Activated CD8-positive, alpha-beta T cell treated with anti-CD3 and anti-CD28 coated beads for 36 hours (primary cell): ENCODE results near the gene FOXE3. TPM values are rescaled to one million over a fixed set of nuclear protein-coding genes. Genes with fewer than 3 reads are reported as not detected.

ENCODE experiments used
- ATAC-seq: fragments of 200-7000 bp; cut with Tn5 transposase; one replicate; pipeline ENCODE4 v1.10.0; 2021; ENCODE audit warnings: mild to moderate bottlenecking, moderate library complexity
- CTCF ChIA-PET: fragments of 350-600 bp; sonication (Branson Sonifier 250); formaldehyde crosslinking; loops from one replicate; lab custom pipeline; 2021; ENCODE audit warnings: antibody characterized with exemption; lab: Charles Lee
- POLR2A ChIA-PET: fragments of 350-600 bp; sonication (Branson Sonifier 250); formaldehyde crosslinking; loops from one replicate; lab custom pipeline; 2021; ENCODE audit warnings: antibody characterized with exemption; lab: Charles Lee
- DNase-seq: peaks from one replicate; pipeline ENCODE4 v3.0.0-alpha.2; 2020
- H3K27ac Mint-ChIP-seq: one replicate; pipeline ENCODE4 v1.8.0; 2021; ENCODE audit warnings: mild to moderate bottlenecking, mixed read lengths
- H3K27me3 Mint-ChIP-seq: one replicate; pipeline ENCODE4 v1.8.0; 2021; ENCODE audit warnings: mixed read lengths
- H3K36me3 Mint-ChIP-seq: one replicate; pipeline ENCODE4 v1.8.0; 2021; ENCODE audit warnings: low read depth, mixed read lengths
- H3K4me1 Mint-ChIP-seq: one replicate; pipeline ENCODE4 v1.8.0; 2021; ENCODE audit warnings: low read depth, mixed read lengths
- H3K4me3 Mint-ChIP-seq: one replicate; pipeline ENCODE4 v1.8.0; 2021; ENCODE audit warnings: mild to moderate bottlenecking, moderate library complexity, mixed read lengths
- H3K9me3 Mint-ChIP-seq: one replicate; pipeline ENCODE4 v1.8.0; 2021; ENCODE audit warnings: mixed read lengths
- intact Hi-C: fragments of 100-400 bp; cut with micrococcal nuclease; formaldehyde crosslinking; loops from one replicate; pipeline ENCODE4 v1.10.0; 2022
- total RNA-seq, 2 experiments: library from RNA; stranded (reverse); gene quantifications; one replicate each; pipeline ENCODE4 v1.2.3, GENCODE V29; 2021
- TF ChIP-seq, protein P1 (sequence below): fragments of 200-600 bp; IDR thresholded peaks from one replicate; pipeline ENCODE4 v1.8.0; 2022; ENCODE audit warnings: antibody characterized with exemption, mild to moderate bottlenecking

Gene FOXE3
- total RNA-seq, 2 experiments from 2014 or later = not detected

DNA sequence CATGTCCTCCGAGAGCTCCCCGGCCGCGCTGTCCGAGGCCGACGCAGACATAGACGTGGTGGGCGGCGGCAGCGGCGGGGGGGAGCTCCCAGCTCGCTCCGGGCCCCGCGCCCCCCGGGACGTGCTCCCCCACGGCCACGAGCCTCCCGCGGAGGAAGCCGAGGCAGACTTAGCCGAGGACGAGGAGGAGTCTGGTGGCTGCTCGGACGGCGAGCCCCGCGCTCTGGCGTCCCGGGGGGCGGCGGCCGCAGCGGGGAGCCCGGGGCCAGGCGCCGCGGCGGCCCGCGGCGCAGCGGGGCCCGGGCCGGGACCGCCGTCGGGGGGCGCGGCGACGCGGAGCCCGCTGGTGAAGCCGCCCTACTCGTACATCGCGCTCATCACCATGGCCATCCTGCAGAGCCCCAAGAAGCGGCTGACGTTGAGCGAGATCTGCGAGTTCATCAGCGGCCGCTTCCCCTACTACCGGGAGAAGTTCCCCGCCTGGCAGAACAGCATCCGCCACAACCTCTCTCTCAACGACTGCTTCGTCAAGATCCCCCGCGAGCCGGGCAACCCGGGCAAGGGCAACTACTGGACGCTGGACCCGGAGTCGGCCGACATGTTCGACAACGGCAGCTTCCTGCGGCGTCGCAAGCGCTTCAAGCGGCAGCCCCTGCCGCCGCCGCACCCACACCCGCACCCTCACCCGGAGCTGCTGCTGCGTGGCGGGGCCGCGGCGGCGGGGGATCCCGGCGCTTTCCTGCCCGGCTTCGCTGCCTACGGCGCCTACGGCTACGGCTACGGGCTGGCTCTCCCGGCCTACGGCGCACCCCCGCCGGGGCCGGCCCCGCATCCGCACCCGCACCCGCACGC is 22.3 kb downstream of the FOXE3 start:
- Mint-ChIP-seq H3K4me1 (peaks cover 19% of the 10 kb centered on the region), H3K9me3 (no peaks in the 10 kb centered on the region), H3K27ac (no peak overlapping the region), H3K4me3 (peak overlapping the region; percentile 89), H3K27me3 (peaks cover 24% of the 10 kb centered on the region), H3K36me3 (peaks cover 15% of the 10 kb centered on the region)
- CTCF ChIA-PET = interaction anchor here (0.9 to 6.5 kb wide), 35 partner anchors 7 to 288 kb away, joined by 3 to 125 read pairs (median 6); partner anchors contain the start of genes CMPK1 and STIL
- no peak for ATAC-seq
- peak; percentile 48 for DNase-seq
- intact Hi-C loops = no loop called here
- TF ChIP-seq, protein P1, sequence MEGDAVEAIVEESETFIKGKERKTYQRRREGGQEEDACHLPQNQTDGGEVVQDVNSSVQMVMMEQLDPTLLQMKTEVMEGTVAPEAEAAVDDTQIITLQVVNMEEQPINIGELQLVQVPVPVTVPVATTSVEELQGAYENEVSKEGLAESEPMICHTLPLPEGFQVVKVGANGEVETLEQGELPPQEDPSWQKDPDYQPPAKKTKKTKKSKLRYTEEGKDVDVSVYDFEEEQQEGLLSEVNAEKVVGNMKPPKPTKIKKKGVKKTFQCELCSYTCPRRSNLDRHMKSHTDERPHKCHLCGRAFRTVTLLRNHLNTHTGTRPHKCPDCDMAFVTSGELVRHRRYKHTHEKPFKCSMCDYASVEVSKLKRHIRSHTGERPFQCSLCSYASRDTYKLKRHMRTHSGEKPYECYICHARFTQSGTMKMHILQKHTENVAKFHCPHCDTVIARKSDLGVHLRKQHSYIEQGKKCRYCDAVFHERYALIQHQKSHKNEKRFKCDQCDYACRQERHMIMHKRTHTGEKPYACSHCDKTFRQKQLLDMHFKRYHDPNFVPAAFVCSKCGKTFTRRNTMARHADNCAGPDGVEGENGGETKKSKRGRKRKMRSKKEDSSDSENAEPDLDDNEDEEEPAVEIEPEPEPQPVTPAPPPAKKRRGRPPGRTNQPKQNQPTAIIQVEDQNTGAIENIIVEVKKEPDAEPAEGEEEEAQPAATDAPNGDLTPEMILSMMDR = no peak
- POLR2A ChIA-PET = interaction anchor here (0.8 to 1.4 kb wide), 4 partner anchors 11 to 272 kb away, joined by 3 to 5 read pairs (median 4); no protein-coding TSS in a partner anchor

DNA sequence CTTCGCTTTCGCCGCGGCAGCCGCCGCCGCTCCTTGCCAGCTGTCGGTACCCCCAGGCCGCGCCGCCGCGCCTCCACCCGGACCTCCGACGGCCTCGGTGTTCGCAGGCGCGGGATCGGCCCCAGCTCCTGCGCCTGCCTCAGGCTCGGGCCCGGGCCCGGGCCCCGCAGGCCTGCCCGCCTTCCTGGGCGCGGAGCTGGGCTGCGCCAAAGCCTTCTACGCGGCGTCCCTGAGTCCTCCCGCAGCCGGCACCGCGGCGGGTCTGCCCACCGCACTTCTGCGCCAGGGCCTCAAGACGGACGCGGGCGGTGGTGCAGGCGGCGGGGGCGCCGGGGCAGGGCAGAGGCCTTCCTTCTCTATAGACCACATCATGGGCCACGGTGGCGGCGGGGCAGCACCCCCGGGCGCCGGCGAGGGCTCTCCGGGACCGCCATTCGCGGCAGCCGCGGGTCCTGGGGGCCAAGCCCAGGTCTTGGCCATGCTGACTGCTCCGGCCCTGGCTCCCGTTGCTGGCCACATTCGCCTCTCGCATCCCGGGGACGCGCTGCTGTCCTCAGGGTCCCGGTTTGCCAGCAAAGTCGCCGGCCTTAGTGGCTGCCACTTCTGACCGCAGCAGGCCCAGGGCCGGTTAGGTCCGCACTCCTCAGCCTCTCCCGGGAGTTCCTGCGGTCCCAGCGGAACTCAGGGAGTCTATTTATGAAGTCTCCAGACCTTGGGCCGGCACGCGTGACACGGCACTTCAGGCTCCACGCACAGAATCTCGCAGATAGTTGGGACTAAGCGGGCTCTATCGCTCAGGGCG is 23.1 kb downstream of the FOXE3 start:
- Mint-ChIP-seq H3K9me3 (no peaks in the 10 kb centered on the region), H3K27ac (no peak overlapping the region), H3K4me1 (peaks cover 17% of the 10 kb centered on the region), H3K4me3 (peak overlapping the region; percentile 26), H3K27me3 (peaks cover 26% of the 10 kb centered on the region), H3K36me3 (peaks cover 12% of the 10 kb centered on the region)
- TF ChIP-seq, protein P1 = no peak
- intact Hi-C loops = no loop called here
- ChIA-PET POLR2A (interaction anchor here (1.4 kb wide), 1 partner anchor 10 kb away, joined by 5 read pairs; no protein-coding TSS in a partner anchor), CTCF (interaction anchor here (2.0 to 6.5 kb wide), 6 partner anchors 10 to 287 kb away, joined by 9 to 125 read pairs (median 32); partner anchors contain the start of gene STIL)
- DNase-seq (no peak), ATAC-seq (no peak)

DNA sequence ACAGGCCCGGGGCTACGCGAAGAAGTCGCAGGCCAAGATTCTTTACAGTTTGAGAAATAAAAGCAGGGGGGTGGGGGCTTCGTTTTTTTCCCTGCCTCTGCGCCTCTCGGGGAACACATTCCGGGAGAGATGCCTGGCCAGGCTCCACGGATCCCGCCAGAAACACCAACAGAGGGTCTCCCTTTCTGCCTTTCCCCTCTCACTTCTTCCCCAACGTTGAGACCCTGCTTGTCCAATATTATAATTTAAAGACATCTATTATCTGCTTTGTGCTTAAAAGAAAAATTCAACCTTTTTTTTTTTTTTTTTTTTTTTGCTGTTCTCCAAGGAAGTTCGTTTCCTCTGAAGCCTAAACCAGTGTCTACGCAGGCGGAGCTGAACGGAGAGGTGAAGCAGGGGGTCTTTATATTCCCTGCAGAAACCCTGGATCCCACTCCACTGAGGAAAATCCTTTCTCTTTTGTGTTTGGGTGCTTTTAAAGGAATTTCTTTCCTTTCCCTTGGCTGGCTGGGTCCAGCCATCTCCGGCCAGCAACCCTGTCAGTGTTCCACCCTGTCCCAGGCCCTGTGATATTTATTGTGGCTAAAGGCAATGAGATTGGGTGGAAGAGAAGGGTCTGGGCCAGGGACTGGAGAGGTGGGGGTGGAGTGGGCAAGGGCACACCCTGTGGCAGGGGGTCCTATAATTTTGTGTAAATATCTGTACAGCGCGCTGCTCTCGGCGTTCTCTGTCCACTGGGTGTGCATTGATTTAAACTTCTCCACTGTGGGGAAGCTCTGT is 23.9 kb downstream of the FOXE3 start:
- CTCF ChIA-PET = interaction anchor here (1.2 to 2.2 kb wide), 3 partner anchors 20 to 286 kb away, joined by 3 to 8 read pairs (median 7); no protein-coding TSS in a partner anchor
- no peaks in the 10 kb centered on the region for H3K9me3 Mint-ChIP-seq

DNA sequence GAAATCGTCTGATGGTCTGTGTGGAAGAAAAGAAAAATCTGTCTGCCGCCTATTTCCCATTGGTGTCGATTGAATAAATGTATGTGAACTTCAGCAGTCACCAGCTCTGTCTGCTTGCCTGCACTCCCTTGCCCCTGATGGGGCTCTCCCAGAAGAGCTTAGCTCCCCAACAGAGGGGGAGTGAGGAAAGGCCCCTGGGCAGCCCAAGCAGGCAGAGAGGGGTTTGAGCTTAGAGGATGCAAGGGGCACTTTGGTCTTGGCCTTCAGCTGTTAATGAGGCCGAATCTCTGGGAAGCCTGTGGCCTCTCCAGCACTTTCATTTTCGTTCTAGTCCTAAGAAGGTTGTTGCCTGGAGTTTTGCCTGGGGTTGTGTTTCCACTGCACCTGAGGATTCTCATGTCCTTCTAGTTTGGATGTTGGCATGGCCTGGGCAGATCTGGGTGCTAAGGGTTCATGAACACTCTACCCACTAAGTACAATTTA is 24.6 kb downstream of the FOXE3 start:
- Mint-ChIP-seq H3K27ac (no peak overlapping the region), H3K36me3 (peaks cover 4% of the 10 kb centered on the region), H3K4me3 (no peak overlapping the region), H3K4me1 (peaks cover 21% of the 10 kb centered on the region), H3K27me3 (peaks cover 29% of the 10 kb centered on the region), H3K9me3 (no peaks in the 10 kb centered on the region)
- TF ChIP-seq, protein P1 = no peak
- ChIA-PET POLR2A (no interaction called here), CTCF (interaction anchor here (1.2 to 2.2 kb wide), 3 partner anchors 19 to 285 kb away, joined by 3 to 8 read pairs (median 7); no protein-coding TSS in a partner anchor)
- no peak for DNase-seq
- no peak for ATAC-seq
- intact Hi-C loops = loop anchor here (5.0 kb wide), 1 partner anchor 67 kb away; no protein-coding TSS in a partner anchor

More for the DNA sequence above, 23.9 kb downstream of the FOXE3 start:
- Mint-ChIP-seq H3K4me1 (peaks cover 18% of the 10 kb centered on the region), H3K27me3 (peaks cover 25% of the 10 kb centered on the region), H3K4me3 (peak overlapping the region; percentile 26), H3K36me3 (peaks cover 6% of the 10 kb centered on the region), H3K27ac (no peak overlapping the region)
- POLR2A ChIA-PET = no interaction called here
- intact Hi-C loops = loop anchor here (5.0 kb wide), 1 partner anchor 67 kb away; no protein-coding TSS in a partner anchor
- ATAC-seq = no peak
- TF ChIP-seq, protein P1 = no peak
- no peak for DNase-seq
